ENCODE results near the gene ATP2B3. TPM values are rescaled to one million over a fixed set of nuclear protein-coding genes. Genes with fewer than 3 reads are reported as not detected.

Gene ATP2B3
- total RNA-seq, 1 donor from 2014 or later = not detected

DNA sequence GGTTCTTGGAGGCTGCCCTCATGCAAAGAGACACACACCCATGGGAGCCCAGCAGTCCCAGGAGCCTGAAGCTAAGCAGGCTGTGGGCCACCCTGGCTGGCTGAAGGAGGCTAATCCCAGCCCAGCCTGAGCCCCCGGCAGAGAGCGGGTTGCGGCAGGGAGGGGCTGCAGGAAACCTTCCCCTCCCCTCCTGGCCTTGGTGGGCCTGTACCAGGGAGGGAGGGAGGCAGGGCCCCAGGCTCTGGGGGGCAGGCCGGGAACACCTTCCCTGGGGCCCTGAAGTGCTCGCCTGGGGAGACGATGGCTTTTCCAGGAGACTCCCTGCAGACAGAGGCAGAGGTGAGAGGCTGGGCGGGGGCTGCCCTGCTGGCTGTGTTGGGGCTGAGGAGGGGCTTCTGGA lies 19.0 kb upstream of the ATP2B3 start:
- intact Hi-C loops (cut with micrococcal nuclease) = no loop called here

DNA sequence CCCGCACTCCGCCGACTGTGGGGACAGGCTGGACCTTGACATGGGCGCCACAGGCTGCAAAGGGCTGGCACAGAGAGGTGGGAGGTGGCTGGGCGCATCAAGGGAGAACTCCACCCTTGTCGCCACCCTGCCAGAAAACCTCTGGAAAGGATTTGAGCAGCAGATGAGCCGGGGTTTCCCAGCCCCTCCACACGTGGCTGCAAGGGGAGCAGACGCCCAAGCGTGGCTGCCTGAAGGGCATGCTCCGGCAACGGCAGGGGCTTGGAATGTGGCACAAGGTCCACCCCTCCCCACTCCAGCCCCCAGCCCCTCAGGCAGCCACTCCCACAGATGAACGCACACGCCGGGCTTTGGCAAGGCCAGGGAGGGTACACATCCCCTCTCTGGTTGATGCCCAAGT lies 18.1 kb upstream of the ATP2B3 start:
- Histone ChIP-seq H3K27ac (replicated peaks) (peak overlapping the region; percentile 33), H3K9me3 (replicated peaks) (no peaks in the 10 kb centered on the region), H3K4me1 (peaks cover 14% of the 10 kb centered on the region), H3K4me3 (peak overlapping the region; percentile 46), H3K27me3 (ENCODE audit: low read depth) (peaks cover 5% of the 10 kb centered on the region), H3K36me3 (no peaks in the 10 kb centered on the region)
- intact Hi-C loops (cut with micrococcal nuclease) = no loop called here
- TF ChIP-seq, protein P1, sequence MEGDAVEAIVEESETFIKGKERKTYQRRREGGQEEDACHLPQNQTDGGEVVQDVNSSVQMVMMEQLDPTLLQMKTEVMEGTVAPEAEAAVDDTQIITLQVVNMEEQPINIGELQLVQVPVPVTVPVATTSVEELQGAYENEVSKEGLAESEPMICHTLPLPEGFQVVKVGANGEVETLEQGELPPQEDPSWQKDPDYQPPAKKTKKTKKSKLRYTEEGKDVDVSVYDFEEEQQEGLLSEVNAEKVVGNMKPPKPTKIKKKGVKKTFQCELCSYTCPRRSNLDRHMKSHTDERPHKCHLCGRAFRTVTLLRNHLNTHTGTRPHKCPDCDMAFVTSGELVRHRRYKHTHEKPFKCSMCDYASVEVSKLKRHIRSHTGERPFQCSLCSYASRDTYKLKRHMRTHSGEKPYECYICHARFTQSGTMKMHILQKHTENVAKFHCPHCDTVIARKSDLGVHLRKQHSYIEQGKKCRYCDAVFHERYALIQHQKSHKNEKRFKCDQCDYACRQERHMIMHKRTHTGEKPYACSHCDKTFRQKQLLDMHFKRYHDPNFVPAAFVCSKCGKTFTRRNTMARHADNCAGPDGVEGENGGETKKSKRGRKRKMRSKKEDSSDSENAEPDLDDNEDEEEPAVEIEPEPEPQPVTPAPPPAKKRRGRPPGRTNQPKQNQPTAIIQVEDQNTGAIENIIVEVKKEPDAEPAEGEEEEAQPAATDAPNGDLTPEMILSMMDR (IDR thresholded peaks at IDR 0.05; ENCODE audit: borderline replicate concordance) = no peak
- DNase-seq = no peak

More for the DNA sequence above, 19.0 kb upstream of the ATP2B3 start:
- no peak for DNase-seq
- peaks cover 14% of the 10 kb centered on the region for H3K4me1 ChIP-seq
- no peaks in the 10 kb centered on the region for H3K36me3 ChIP-seq
- peak overlapping the region; percentile 46 for H3K4me3 ChIP-seq
- H3K9me3 ChIP-seq (replicated peaks) = no peaks in the 10 kb centered on the region
- no peak overlapping the region for H3K27ac ChIP-seq (replicated peaks)
- H3K27me3 ChIP-seq (ENCODE audit: low read depth) = peaks cover 5% of the 10 kb centered on the region
- TF ChIP-seq, protein P1 (IDR thresholded peaks at IDR 0.05; ENCODE audit: borderline replicate concordance) = no peak

DNA sequence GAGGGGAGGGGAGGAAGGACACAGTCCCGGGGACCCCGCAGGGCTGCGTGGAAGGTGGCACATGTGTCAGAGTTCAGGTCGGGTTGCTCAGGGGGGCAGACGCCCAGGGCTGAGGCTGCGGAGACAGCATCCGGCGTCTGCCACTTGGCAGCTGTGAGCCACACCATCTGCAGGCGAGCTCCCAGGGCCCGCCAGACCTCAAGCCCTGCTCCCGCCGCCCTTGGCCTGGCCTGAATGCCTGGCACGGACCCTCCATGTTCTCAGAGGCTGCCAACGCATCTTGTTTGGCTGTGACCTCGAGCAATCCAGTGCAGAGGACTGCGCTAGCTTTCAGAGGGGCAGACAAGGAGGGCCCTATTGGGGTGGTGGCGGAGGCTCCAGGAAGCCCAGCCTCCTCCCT lies 17.6 kb upstream of the ATP2B3 start:
- no peaks in the 10 kb centered on the region for H3K9me3 ChIP-seq (replicated peaks)
- intact Hi-C loops (cut with micrococcal nuclease) = no loop called here
- peak overlapping the region; percentile 33 for H3K27ac ChIP-seq (replicated peaks)
- H3K27me3 ChIP-seq (ENCODE audit: low read depth) = peaks cover 5% of the 10 kb centered on the region
- TF ChIP-seq, protein P1 (IDR thresholded peaks at IDR 0.05; ENCODE audit: borderline replicate concordance) = no peak
- H3K36me3 ChIP-seq = no peaks in the 10 kb centered on the region
- peak overlapping the region; percentile 46 for H3K4me3 ChIP-seq
- peaks cover 14% of the 10 kb centered on the region for H3K4me1 ChIP-seq
- DNase-seq = peak; percentile 41

DNA sequence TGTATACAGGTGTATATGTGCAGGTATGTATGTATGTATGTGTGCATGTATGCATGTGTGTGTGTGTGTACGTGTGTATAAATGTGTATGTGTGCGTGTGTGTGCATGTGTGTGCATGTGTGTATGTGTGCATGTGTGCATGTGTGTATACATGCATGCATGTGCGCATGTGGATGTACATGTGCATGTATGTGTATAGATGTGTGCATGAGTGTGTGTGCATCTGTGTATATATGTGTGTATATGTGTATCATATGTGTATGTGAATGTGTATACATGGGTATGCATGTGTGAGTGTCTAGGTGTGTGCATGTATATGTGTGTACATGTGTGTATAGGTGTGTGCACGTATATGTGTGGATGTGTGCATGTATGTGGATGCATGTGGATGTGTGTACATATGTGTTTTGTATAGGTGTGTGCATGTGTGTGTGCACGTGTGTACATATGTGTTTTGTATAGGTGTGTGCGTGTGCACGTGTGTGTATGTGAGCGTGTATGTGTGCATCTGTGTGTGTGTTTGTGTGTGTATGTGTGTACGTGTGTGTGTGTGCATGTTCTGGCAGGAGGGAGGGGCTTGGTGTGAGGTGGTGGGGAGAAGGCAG lies 16.7 kb upstream of the ATP2B3 start:
- Histone ChIP-seq H3K27me3 (ENCODE audit: low read depth) (peaks cover 2% of the 10 kb centered on the region), H3K36me3 (no peaks in the 10 kb centered on the region), H3K4me3 (no peak overlapping the region), H3K27ac (replicated peaks) (no peak overlapping the region), H3K9me3 (replicated peaks) (no peaks in the 10 kb centered on the region), H3K4me1 (peaks cover 14% of the 10 kb centered on the region)
- DNase-seq = no peak
- TF ChIP-seq, protein P1 (IDR thresholded peaks at IDR 0.05; ENCODE audit: borderline replicate concordance) = no peak
- intact Hi-C loops (cut with micrococcal nuclease) = no loop called here

DNA sequence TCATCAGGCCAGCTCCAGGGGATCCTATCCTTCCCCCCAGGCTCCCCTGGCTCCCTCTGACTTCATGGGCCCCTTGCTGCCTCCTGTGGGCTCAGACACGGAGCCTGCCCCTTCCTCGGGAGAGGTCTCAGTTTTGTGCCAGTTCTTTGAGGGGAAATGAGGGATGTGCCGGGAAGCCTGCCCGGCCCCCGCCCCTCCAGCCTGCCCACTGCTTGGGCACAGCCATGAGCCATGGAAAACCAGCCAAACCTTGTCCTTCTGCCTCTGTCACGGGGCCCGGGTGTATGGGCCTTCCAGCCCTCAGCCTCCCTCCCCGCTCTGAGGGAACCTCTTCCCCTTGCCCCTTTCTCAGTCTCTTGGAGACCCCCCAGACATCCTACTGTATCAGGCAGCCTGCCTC lies 15.9 kb upstream of the ATP2B3 start:
- Histone ChIP-seq H3K27me3 (ENCODE audit: low read depth) (no peaks in the 10 kb centered on the region), H3K27ac (replicated peaks) (no peak overlapping the region), H3K9me3 (replicated peaks) (no peaks in the 10 kb centered on the region), H3K36me3 (no peaks in the 10 kb centered on the region), H3K4me1 (peaks cover 9% of the 10 kb centered on the region), H3K4me3 (no peak overlapping the region)
- intact Hi-C loops (cut with micrococcal nuclease) = no loop called here
- DNase-seq = no peak
- TF ChIP-seq, protein P1 (IDR thresholded peaks at IDR 0.05; ENCODE audit: borderline replicate concordance) = no peak
